ENCODE measurements around the gene NTRK3. TPM values are rescaled to one million over a fixed set of nuclear protein-coding genes. Genes with fewer than 3 reads are reported as not detected.

Gene NTRK3
- polyA plus RNA-seq, 1 donor (not counting 4 experiments of a cell fraction or from before 2014, with no cell fraction given) = not detected

- Histone ChIP-seq H3K4me3 (ENCODE audit: control insufficient read depth in 2 of 3, extremely low read depth in 1 of 3, insufficient read depth in 2 of 3, low read depth in 1 of 3, low read length in 3 of 3) (no peak overlapping the region), H2AFZ (ENCODE audit: control insufficient read depth, low read length) (no peak overlapping the region), H3K4me2 (ENCODE audit: control insufficient read depth, extremely low read depth, insufficient read depth, low read depth, low read length) (no peak overlapping the region), H3K27ac (ENCODE audit: control insufficient read depth, insufficient read depth, low read length) (no peak overlapping the region), H3K9ac (ENCODE audit: control insufficient read depth, extremely low read depth, insufficient read depth, low read length) (no peak overlapping the region), H3K4me1 (ENCODE audit: control insufficient read depth, extremely low read depth, insufficient read depth, low read length) (no peaks in the 10 kb centered on the region), H3K9me3 (ENCODE audit: control insufficient read depth, low read depth, low read length) (no peaks in the 10 kb centered on the region), H3K79me2 (ENCODE audit: control insufficient read depth, insufficient read depth, low read length) (no peaks in the 10 kb centered on the region), H3K36me3 (ENCODE audit: control insufficient read depth in 2 of 2, extremely low read depth in 1 of 2, insufficient read depth in 2 of 2, low read length in 2 of 2) (no peaks in the 10 kb centered on the region), H3K27me3 (ENCODE audit: control insufficient read depth, extremely low read depth, insufficient read depth, low read length) (no peaks in the 10 kb centered on the region), H4K20me1 (ENCODE audit: control insufficient read depth, extremely low read depth, insufficient read depth, low read length) (no peaks in the 10 kb centered on the region), H3K9me1 (ENCODE audit: control insufficient read depth, extremely low read depth, insufficient read depth, low read length) (no peaks in the 10 kb centered on the region)
- dilution Hi-C loops (cut with MboI; ENCODE audit: extremely low pct_ligation_motif_present, low sequenced_read_pairs) = no loop called here
- TF ChIP-seq EZH2 (IDR thresholded peaks at IDR 0.05; ENCODE audit: low read length) (no peak), CTCF (optimal IDR thresholded peaks at IDR 0.05 in 1 of 3, IDR thresholded peaks at IDR 0.05 in 1 of 3, conservative IDR thresholded peaks at IDR 0.05 in 1 of 3; ENCODE audit: extremely low read depth in 1 of 3, insufficient read depth in 2 of 3, low read length in 3 of 3) (no peak)
- no peak for DNase-seq (ENCODE audit: low read depth, low spot score)
- no peak for FAIRE-seq
Observed at GRCh38 chr15:87827131-87827530, 429.4 kb downstream of the NTRK3 start.

GRCh38 chr15:87826119-87826747 lies 430.3 kb downstream of the NTRK3 start:
- DNase-seq (ENCODE audit: low read depth, low spot score) (no peak), FAIRE-seq (no peak)
- H3K4me1 ChIP-seq (ENCODE audit: control insufficient read depth, extremely low read depth, insufficient read depth, low read length) = no peaks in the 10 kb centered on the region
- H3K4me2 ChIP-seq (ENCODE audit: control insufficient read depth, extremely low read depth, insufficient read depth, low read depth, low read length) = no peak overlapping the region
- no peak overlapping the region for H3K9ac ChIP-seq (ENCODE audit: control insufficient read depth, extremely low read depth, insufficient read depth, low read length)
- H3K27me3 ChIP-seq (ENCODE audit: control insufficient read depth, extremely low read depth, insufficient read depth, low read length) = no peaks in the 10 kb centered on the region
- no peaks in the 10 kb centered on the region for H3K36me3 ChIP-seq (ENCODE audit: control insufficient read depth in 2 of 2, extremely low read depth in 1 of 2, insufficient read depth in 2 of 2, low read length in 2 of 2)
- no peaks in the 10 kb centered on the region for H3K9me1 ChIP-seq (ENCODE audit: control insufficient read depth, extremely low read depth, insufficient read depth, low read length)
- no peak for TF ChIP-seq CTCF (optimal IDR thresholded peaks at IDR 0.05 in 1 of 3, IDR thresholded peaks at IDR 0.05 in 1 of 3, conservative IDR thresholded peaks at IDR 0.05 in 1 of 3; ENCODE audit: extremely low read depth in 1 of 3, insufficient read depth in 2 of 3, low read length in 3 of 3)
- no peak for TF ChIP-seq EZH2 (IDR thresholded peaks at IDR 0.05; ENCODE audit: low read length)
- no peaks in the 10 kb centered on the region for H3K9me3 ChIP-seq (ENCODE audit: control insufficient read depth, low read depth, low read length)
- H3K79me2 ChIP-seq (ENCODE audit: control insufficient read depth, insufficient read depth, low read length) = no peaks in the 10 kb centered on the region
- H3K4me3 ChIP-seq (ENCODE audit: control insufficient read depth in 2 of 3, extremely low read depth in 1 of 3, insufficient read depth in 2 of 3, low read depth in 1 of 3, low read length in 3 of 3) = no peak overlapping the region
- dilution Hi-C loops (cut with MboI; ENCODE audit: extremely low pct_ligation_motif_present, low sequenced_read_pairs) = no loop called here
- H4K20me1 ChIP-seq (ENCODE audit: control insufficient read depth, extremely low read depth, insufficient read depth, low read length) = no peaks in the 10 kb centered on the region
- no peak overlapping the region for H3K27ac ChIP-seq (ENCODE audit: control insufficient read depth, insufficient read depth, low read length)
- H2AFZ ChIP-seq (ENCODE audit: control insufficient read depth, low read length) = no peak overlapping the region
